Neural progenitor cell (in vitro differentiated cells): ENCODE results near the gene CBLIF.
A peak's percentile ranks its signal among the peaks of the same experiment; 100 is the strongest.

Experiments
- CTCF ChIP-seq: fragments of 200-600 bp; sonication (generic); IDR thresholded peaks from 2 replicates; pipeline ENCODE4 v1.5.1; 2017; ENCODE audit warnings: antibody characterized with exemption, mild to moderate bottlenecking
- EZH2phosphoT487 ChIP-seq: fragments of 200-600 bp; sonication (generic); IDR thresholded peaks from 2 replicates; pipeline ENCODE4 v1.6.1; 2017; ENCODE audit warnings: antibody characterized with exemption

GRCh38 chr11:59802639-59803176 lies 42.6 kb downstream of the CBLIF start:
- TF ChIP-seq EZH2phosphoT487: no peak
- peak; percentile 69 for TF ChIP-seq CTCF
